Endothelial cell of umbilical vein (primary cell): ENCODE data around the gene PAPPA2. TPM values are rescaled to one million over a fixed set of nuclear protein-coding genes. Genes with fewer than 3 reads are reported as not detected.

Experiments
- BruUV-seq: library from RNA; stranded (reverse); fragments of 400-500 nt; replicated peaks from 2 replicates; lab custom pipeline; 2021; lab: Mats Ljungman, UMichigan
- CTCF ChIA-PET: fragments of 300-600, 350-600 bp; sonication (Branson Sonifier 250); formaldehyde crosslinking; loops from one replicate; lab custom pipeline; 2021; ENCODE audit warnings: antibody characterized with exemption, inconsistent platforms; lab: Charles Lee
- POLR2A ChIA-PET: fragments of 300-600, 350-600 bp; sonication (Branson Sonifier 250); formaldehyde crosslinking; loops from one replicate; lab custom pipeline; 2021; ENCODE audit warnings: antibody characterized with exemption, inconsistent platforms; lab: Charles Lee
- DNase-seq: peaks from one replicate; pipeline ENCODE4 v3.0.0-alpha.2; 2011; ENCODE audit warnings: low read depth, low spot score
- FAIRE-seq: peaks from 2 replicates; lab custom pipeline; 2011; peaks lifted over from hg19 to GRCh38; lab: Jason Lieb, UNC
- H2AFZ ChIP-seq: 2 replicates; pipeline ENCODE4 v1.6.0; 2012; ENCODE audit warnings: low read depth, low read length, control low read depth, inconsistent platforms
- H3K27ac ChIP-seq: 2 replicates; pipeline ENCODE4 v1.5.1; 2011; ENCODE audit warnings: low read depth, mild to moderate bottlenecking, control low read depth, low read length, moderate library complexity; ENCODE audit not compliant: insufficient read depth
- H3K27me3 ChIP-seq, 2 experiments: 2 replicates each; pipeline versions ENCODE4 v1.6.0 to v1.6.1; 2011; ENCODE audit warnings: low read length in 2 of 2, mixed read lengths in 1 of 2; ENCODE audit not compliant: control insufficient read depth in 2 of 2, insufficient read depth in 2 of 2
- H3K36me3 ChIP-seq, 2 experiments: 2 replicates in 1 of 2; 3 replicates in 1 of 2; pipeline ENCODE4 v1.5.1; 2011; ENCODE audit warnings: low read length in 2 of 2, mild to moderate bottlenecking in 1 of 2, moderate library complexity in 1 of 2; ENCODE audit not compliant: control insufficient read depth in 2 of 2, insufficient read depth in 2 of 2; ENCODE audit errors: extremely low read depth in 1 of 2
- H3K4me1 ChIP-seq: 3 replicates; pipeline ENCODE4 v1.5.1; 2011; ENCODE audit warnings: mild to moderate bottlenecking, low read length; ENCODE audit not compliant: control insufficient read depth, insufficient read depth; ENCODE audit errors: extremely low read depth
- H3K4me2 ChIP-seq: 2 replicates; pipeline ENCODE4 v1.6.1; 2011; ENCODE audit warnings: low read length, control low read depth, mixed read lengths; ENCODE audit not compliant: insufficient read depth
- H3K4me3 ChIP-seq, 3 experiments: fragments of 200-600 bp in 1 of 3; sonication (generic), shearing (Covaris generic) in 1 of 3; replicated peaks in 1 of 3; 2 replicates each; pipeline ENCODE4 v1.5.1; 2011 to 2016; ENCODE audit warnings: control low read depth in 3 of 3, low read length in 3 of 3, mild to moderate bottlenecking in 2 of 3, inconsistent platforms in 1 of 3, low read depth in 1 of 3, moderate library complexity in 1 of 3; ENCODE audit not compliant: insufficient read depth in 1 of 3
- H3K79me2 ChIP-seq: 2 replicates; pipeline ENCODE4 v1.6.0; 2012; ENCODE audit warnings: low read length, inconsistent platforms; ENCODE audit not compliant: control insufficient read depth, insufficient read depth
- H3K9ac ChIP-seq: replicated peaks from 2 replicates; pipeline ENCODE3; 2011; ENCODE audit warnings: low read length, control low read depth; ENCODE audit not compliant: insufficient read depth; ENCODE audit errors: extremely low read depth
- H3K9me1 ChIP-seq: replicated peaks from 3 replicates; pipeline ENCODE4 v1.6.0; 2011; ENCODE audit warnings: mild to moderate bottlenecking, low read length; ENCODE audit not compliant: control insufficient read depth, insufficient read depth; ENCODE audit errors: extremely low read depth
- H3K9me3 ChIP-seq: replicated peaks from 2 replicates; pipeline ENCODE4 v1.5.1; 2012; ENCODE audit warnings: low read length, inconsistent platforms; ENCODE audit not compliant: control insufficient read depth, insufficient read depth
- H4K20me1 ChIP-seq: replicated peaks from 2 replicates; pipeline ENCODE3; 2011; ENCODE audit warnings: mild to moderate bottlenecking, low read length; ENCODE audit not compliant: control insufficient read depth, insufficient read depth; ENCODE audit errors: extremely low read depth
- EZH2 ChIP-seq: IDR thresholded peaks from 2 replicates; pipeline ENCODE4 v1.6.1; 2012; ENCODE audit warnings: borderline replicate concordance, low read depth, mild to moderate bottlenecking, moderate library complexity, low read length, inconsistent platforms; ENCODE audit not compliant: severe bottlenecking
- FOS ChIP-seq: IDR thresholded peaks from 2 replicates; pipeline ENCODE4 v1.6.1; 2011; ENCODE audit warnings: mild to moderate bottlenecking, low read length, moderate library complexity, borderline replicate concordance; ENCODE audit not compliant: insufficient read depth
- GATA2 ChIP-seq: IDR thresholded peaks from 2 replicates; pipeline ENCODE4 v1.7.0; 2011; ENCODE audit warnings: low read depth, mild to moderate bottlenecking, moderate library complexity, mixed read lengths, low read length; ENCODE audit not compliant: insufficient read length, insufficient read depth
- JUN ChIP-seq: IDR thresholded peaks from 2 replicates; pipeline ENCODE4 v1.6.1; 2011; ENCODE audit warnings: borderline replicate concordance, low read depth; ENCODE audit not compliant: insufficient read length, insufficient read depth
- MYC ChIP-seq: IDR thresholded peaks from one replicate; pipeline ENCODE4 v1.6.1; 2011; ENCODE audit warnings: mild to moderate bottlenecking, low read depth, low read length
- POLR2A ChIP-seq: IDR thresholded peaks from 2 replicates; pipeline ENCODE4 v1.6.1; 2012; ENCODE audit warnings: low read depth, mild to moderate bottlenecking, control low read depth, low read length
- POLR2AphosphoS5 ChIP-seq: IDR thresholded peaks from 2 replicates; pipeline ENCODE4 v1.6.1; 2012; ENCODE audit warnings: low read depth, mild to moderate bottlenecking, control low read depth, low read length, moderate library complexity; ENCODE audit not compliant: insufficient read depth
- dilution Hi-C: fragments of 300-500 bp; cut with MboI; formaldehyde crosslinking; loops from one replicate; pipeline ENCODE4 v1.15.0; 2019; ENCODE audit warnings: low sequenced_read_pairs; ENCODE audit not compliant: extremely low pct_ligation_motif_present
- intact Hi-C: fragments of 100-400 bp; cut with micrococcal nuclease; formaldehyde crosslinking; loops from one replicate; pipeline ENCODE4 v1.10.0; 2022
- polyA plus RNA-seq, 4 experiments: library from polyadenylated mRNA; depleted of rRNA in 3 of 4; stranded (reverse) in 3 of 4; unstranded in 1 of 4; fragments of >200 nt; gene quantifications; 2 replicates each; pipeline versions ENCODE4 v1.2.1 to v1.2.3, GENCODE V29; 2011 to 2012; ENCODE audit warnings: missing spikeins in 1 of 4
- total RNA-seq: library from RNA; stranded (reverse); gene quantifications from 2 replicates; pipeline ENCODE4 v1.2.3, GENCODE V29; 2021
- TF ChIP-seq, protein P1 (sequence below), 2 donors: IDR thresholded peaks; 1 replicate in 1 of 2; 2 replicates in 1 of 2; pipeline ENCODE4 v1.5.1; 2011; ENCODE audit warnings: low read length in 2 of 2, mild to moderate bottlenecking in 2 of 2, moderate library complexity in 2 of 2, control low read depth in 1 of 2, inconsistent platforms in 1 of 2, low read depth in 1 of 2; ENCODE audit not compliant: insufficient read depth in 1 of 2; ENCODE audit errors: extremely low read depth in 1 of 2
- TF ChIP-seq, protein P2 (sequence below): IDR thresholded peaks from 2 replicates; pipeline ENCODE4 v1.6.1; 2011; ENCODE audit not compliant: insufficient read depth, insufficient read length

The PAPPA2 gene
- total and polyA plus RNA-seq, 2 donors (not counting 3 experiments of a cell fraction or from before 2014, with no cell fraction given) = not detected

DNA sequence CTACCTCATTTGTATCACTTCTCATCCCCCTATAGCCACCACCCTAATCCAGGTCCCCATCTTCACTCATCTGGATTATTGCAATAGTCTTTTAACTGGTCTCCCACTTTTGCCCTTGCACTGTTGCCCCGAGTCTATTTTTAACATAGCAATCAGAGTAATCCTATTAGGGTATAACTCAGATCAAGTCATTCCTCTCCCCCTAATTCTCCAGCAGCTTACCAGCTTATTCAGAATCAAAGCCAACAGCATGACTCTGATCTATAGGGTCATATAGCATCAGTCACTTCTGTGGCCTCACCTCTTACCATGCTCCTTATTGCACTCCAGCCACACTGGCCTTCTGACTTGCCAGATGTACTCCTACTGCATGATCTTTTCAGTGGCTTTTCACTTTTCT, 140.7 kb downstream of the PAPPA2 start:
- ChIA-PET CTCF (no interaction called here), POLR2A (no interaction called here)
- DNase-seq = no peak
- no peaks in the 10 kb centered on the region for H3K9me1 ChIP-seq
- H3K4me1 ChIP-seq = no peaks in the 10 kb centered on the region
- no peaks in the 10 kb centered on the region for H3K27me3 ChIP-seq
- FAIRE-seq = no peak
- no peak overlapping the region for H3K4me3 ChIP-seq
- no peaks in the 10 kb centered on the region for H3K36me3 ChIP-seq
- BruUV-seq = no TSS peak
- H3K27ac ChIP-seq = no peak overlapping the region
- no peak overlapping the region for H3K9ac ChIP-seq
- no peaks in the 10 kb centered on the region for H4K20me1 ChIP-seq
- dilution Hi-C loops (no loop called here), intact Hi-C loops (no loop called here)
- no peaks in the 10 kb centered on the region for H3K79me2 ChIP-seq
- H3K9me3 ChIP-seq = peaks cover 4% of the 10 kb centered on the region
- TF ChIP-seq POLR2A = no peak
- TF ChIP-seq EZH2 = no peak
- TF ChIP-seq, protein P1, sequence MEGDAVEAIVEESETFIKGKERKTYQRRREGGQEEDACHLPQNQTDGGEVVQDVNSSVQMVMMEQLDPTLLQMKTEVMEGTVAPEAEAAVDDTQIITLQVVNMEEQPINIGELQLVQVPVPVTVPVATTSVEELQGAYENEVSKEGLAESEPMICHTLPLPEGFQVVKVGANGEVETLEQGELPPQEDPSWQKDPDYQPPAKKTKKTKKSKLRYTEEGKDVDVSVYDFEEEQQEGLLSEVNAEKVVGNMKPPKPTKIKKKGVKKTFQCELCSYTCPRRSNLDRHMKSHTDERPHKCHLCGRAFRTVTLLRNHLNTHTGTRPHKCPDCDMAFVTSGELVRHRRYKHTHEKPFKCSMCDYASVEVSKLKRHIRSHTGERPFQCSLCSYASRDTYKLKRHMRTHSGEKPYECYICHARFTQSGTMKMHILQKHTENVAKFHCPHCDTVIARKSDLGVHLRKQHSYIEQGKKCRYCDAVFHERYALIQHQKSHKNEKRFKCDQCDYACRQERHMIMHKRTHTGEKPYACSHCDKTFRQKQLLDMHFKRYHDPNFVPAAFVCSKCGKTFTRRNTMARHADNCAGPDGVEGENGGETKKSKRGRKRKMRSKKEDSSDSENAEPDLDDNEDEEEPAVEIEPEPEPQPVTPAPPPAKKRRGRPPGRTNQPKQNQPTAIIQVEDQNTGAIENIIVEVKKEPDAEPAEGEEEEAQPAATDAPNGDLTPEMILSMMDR (IDR thresholded peaks at IDR 0.05; ENCODE audit: extremely low read depth in 1 of 2, insufficient read depth in 1 of 2, low read depth in 1 of 2, low read length in 2 of 2) = no peak
- TF ChIP-seq FOS = no peak
- TF ChIP-seq JUN = no peak
- no peak for TF ChIP-seq MYC
- TF ChIP-seq, protein P2, sequence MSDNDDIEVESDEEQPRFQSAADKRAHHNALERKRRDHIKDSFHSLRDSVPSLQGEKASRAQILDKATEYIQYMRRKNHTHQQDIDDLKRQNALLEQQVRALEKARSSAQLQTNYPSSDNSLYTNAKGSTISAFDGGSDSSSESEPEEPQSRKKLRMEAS = no peak
- no peak for TF ChIP-seq POLR2AphosphoS5
- TF ChIP-seq GATA2 = no peak
- H3K4me2 ChIP-seq = no peak overlapping the region
- no peak overlapping the region for H2AFZ ChIP-seq
